SH-SY5Y (cell line): ENCODE results near the gene NEMP2.

ENCODE experiments used
- GATA2 ChIP-seq: IDR thresholded peaks from 2 replicates; pipeline ENCODE4 v1.6.1; 2011; ENCODE audit warnings: mild to moderate bottlenecking, low read depth, low read length
- GATA3 ChIP-seq: IDR thresholded peaks from 2 replicates; pipeline ENCODE4 v1.6.1; 2011; ENCODE audit warnings: low read depth, mild to moderate bottlenecking, low read length, moderate library complexity

GRCh38 chr2:190563646-190564045 lies 29.1 kb upstream of the NEMP2 start:
- no peak for TF ChIP-seq GATA2
- TF ChIP-seq GATA3 = no peak
